Osteocyte (in vitro differentiated cells): ENCODE data around the gene BACH2. TPM values are rescaled to one million over a fixed set of nuclear protein-coding genes. Genes with fewer than 3 reads are reported as not detected.

ENCODE experiments used
- DNase-seq: peaks from one replicate; pipeline ENCODE4 v3.0.0; 2021; ENCODE audit warnings: mixed read lengths; ENCODE audit not compliant: unreplicated experiment; ENCODE audit errors: extremely low spot score
- H3K27ac Mint-ChIP-seq: one replicate; pipeline ENCODE4 v1.8.0; 2021; ENCODE audit warnings: mild to moderate bottlenecking, mixed read lengths; ENCODE audit not compliant: unreplicated experiment
- H3K27me3 Mint-ChIP-seq: one replicate; pipeline ENCODE4 v1.8.0; 2021; ENCODE audit warnings: mixed read lengths; ENCODE audit not compliant: unreplicated experiment
- H3K36me3 Mint-ChIP-seq: one replicate; pipeline ENCODE4 v1.8.0; 2021; ENCODE audit warnings: mixed read lengths; ENCODE audit not compliant: unreplicated experiment
- H3K4me1 Mint-ChIP-seq: one replicate; pipeline ENCODE4 v1.8.0; 2021; ENCODE audit warnings: mixed read lengths; ENCODE audit not compliant: unreplicated experiment
- H3K4me3 Mint-ChIP-seq: one replicate; pipeline ENCODE4 v1.8.0; 2021; ENCODE audit warnings: mild to moderate bottlenecking, moderate library complexity, mixed read lengths; ENCODE audit not compliant: unreplicated experiment
- H3K9me3 Mint-ChIP-seq: one replicate; pipeline ENCODE4 v1.8.0; 2021; ENCODE audit warnings: mixed read lengths; ENCODE audit not compliant: unreplicated experiment
- CTCF ChIP-seq: fragments of 200-600 bp; sonication (generic); IDR thresholded peaks from 2 replicates; pipeline ENCODE4 v1.5.0; 2021; ENCODE audit warnings: antibody characterized with exemption, mild to moderate bottlenecking, moderate library complexity
- total RNA-seq: library from RNA; stranded (reverse); gene quantifications from 2 replicates; pipeline ENCODE4 v1.2.1, GENCODE V29; 2021

The BACH2 gene
- total RNA-seq, 1 donor from 2014 or later, result 1.6 TPM

DNA sequence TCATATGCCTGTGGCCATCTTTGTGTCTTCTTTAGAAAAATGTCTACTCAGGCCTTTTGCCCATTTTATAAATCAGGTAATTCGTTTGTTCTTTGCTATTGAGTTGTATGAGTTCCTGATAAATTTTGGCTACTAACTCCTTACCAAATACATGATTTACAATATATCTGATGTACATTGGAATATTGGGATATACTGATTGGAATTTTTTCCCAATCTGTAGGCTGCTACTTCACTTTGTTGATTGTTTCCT lies 39.2 kb downstream of the BACH2 start:
- DNase-seq, result no peak
- Mint-ChIP-seq H3K9me3 (no peaks in the 10 kb centered on the region), H3K4me3 (no peak overlapping the region), H3K27ac (no peak overlapping the region), H3K36me3 (no peaks in the 10 kb centered on the region), H3K4me1 (no peaks in the 10 kb centered on the region), H3K27me3 (peaks cover 2% of the 10 kb centered on the region)
- TF ChIP-seq CTCF, result no peak

- no peak for DNase-seq
- Mint-ChIP-seq H3K4me1 (no peaks in the 10 kb centered on the region), H3K27ac (no peak overlapping the region), H3K9me3 (no peaks in the 10 kb centered on the region), H3K27me3 (peaks cover 2% of the 10 kb centered on the region), H3K4me3 (no peak overlapping the region), H3K36me3 (no peaks in the 10 kb centered on the region)
- TF ChIP-seq CTCF, result no peak
These were observed 39.8 kb downstream of the BACH2 start for GRCh38 chr6:90256698-90257485.

- Mint-ChIP-seq H3K9me3 (no peaks in the 10 kb centered on the region), H3K27ac (no peak overlapping the region), H3K36me3 (no peaks in the 10 kb centered on the region), H3K4me1 (no peaks in the 10 kb centered on the region), H3K4me3 (no peak overlapping the region), H3K27me3 (no peaks in the 10 kb centered on the region)
- no peak for TF ChIP-seq CTCF
- DNase-seq, result no peak
These were observed 43.0 kb downstream of the BACH2 start for GRCh38 chr6:90253631-90254030.

GRCh38 chr6:90251295-90251992 lies 45.2 kb downstream of the BACH2 start:
- TF ChIP-seq CTCF, result no peak
- Mint-ChIP-seq H3K27ac (no peak overlapping the region), H3K27me3 (no peaks in the 10 kb centered on the region), H3K36me3 (no peaks in the 10 kb centered on the region), H3K4me3 (no peak overlapping the region), H3K9me3 (no peaks in the 10 kb centered on the region), H3K4me1 (no peaks in the 10 kb centered on the region)
- no peak for DNase-seq

GRCh38 chr6:90250405-90250804 lies 46.2 kb downstream of the BACH2 start:
- no peak for TF ChIP-seq CTCF
- Mint-ChIP-seq H3K27ac (no peak overlapping the region), H3K4me3 (no peak overlapping the region), H3K9me3 (no peaks in the 10 kb centered on the region), H3K27me3 (no peaks in the 10 kb centered on the region), H3K4me1 (no peaks in the 10 kb centered on the region), H3K36me3 (no peaks in the 10 kb centered on the region)
- no peak for DNase-seq
